H1 (cell line): ENCODE data around the gene KATNIP. TPM values are rescaled to one million over a fixed set of nuclear protein-coding genes. Genes with fewer than 3 reads are reported as not detected.

Source experiments
- CTCF ChIA-PET: fragments of 300-600 bp; sonication (Branson Sonifier 250); formaldehyde crosslinking; loops from one replicate; lab custom pipeline; 2021; ENCODE audit not compliant: partially characterized antibody; lab: Charles Lee
- POLR2A ChIA-PET: fragments of 300-600 bp; sonication (Branson Sonifier 250); formaldehyde crosslinking; loops from one replicate; lab custom pipeline; 2021; ENCODE audit warnings: inconsistent platforms; ENCODE audit not compliant: partially characterized antibody; lab: Charles Lee
- DNase-seq, 2 experiments: peaks; one replicate each; pipeline versions ENCODE4 v3.0.0 to v3.0.0-alpha.2; 2010 to 2022; ENCODE audit warnings: low spot score in 2 of 2, low read depth in 1 of 2, mixed read lengths in 1 of 2
- FAIRE-seq: peaks from 2 replicates; lab custom pipeline; 2011; peaks lifted over from hg19 to GRCh38; lab: Jason Lieb, UNC
- H2AFZ ChIP-seq: 2 replicates; pipeline ENCODE4 v1.8.1; 2012; ENCODE audit warnings: low read length, inconsistent platforms
- H2AK5ac ChIP-seq: 2 replicates; pipeline ENCODE4 v1.6.1; 2013; ENCODE audit warnings: low read depth, low read length
- H2BK120ac ChIP-seq: replicated peaks from 2 replicates; pipeline ENCODE3; 2013; ENCODE audit warnings: low read depth, low read length, inconsistent platforms
- H2BK12ac ChIP-seq: 2 replicates; pipeline ENCODE4 v1.6.1; 2013; ENCODE audit warnings: low read depth, low read length
- H2BK15ac ChIP-seq: 2 replicates; pipeline ENCODE4 v1.6.1; 2013; ENCODE audit warnings: low read length
- H2BK20ac ChIP-seq: 2 replicates; pipeline ENCODE4 v1.6.1; 2013; ENCODE audit warnings: low read length
- H2BK5ac ChIP-seq: 2 replicates; pipeline ENCODE4 v1.6.1; 2013; ENCODE audit warnings: low read depth, low read length
- H3K14ac ChIP-seq: 2 replicates; pipeline ENCODE4 v1.6.1; 2013; ENCODE audit warnings: inconsistent platforms; ENCODE audit not compliant: insufficient read length
- H3K18ac ChIP-seq: 2 replicates; pipeline ENCODE4 v1.6.1; 2013; ENCODE audit warnings: low read length; ENCODE audit errors: extremely low read depth
- H3K23ac ChIP-seq: 2 replicates; pipeline ENCODE4 v1.6.1; 2013; ENCODE audit warnings: inconsistent platforms; ENCODE audit not compliant: insufficient read length
- H3K23me2 ChIP-seq: 2 replicates; pipeline ENCODE4 v1.6.1; 2013; ENCODE audit warnings: low read depth, low read length
- H3K27ac ChIP-seq: 2 replicates; pipeline ENCODE4 v1.6.1; 2011; ENCODE audit warnings: low read depth, low read length, inconsistent platforms
- H3K27me3 ChIP-seq, 4 experiments: replicated peaks in 1 of 4; 1 replicate in 1 of 4; 2 replicates in 3 of 4; pipeline versions ENCODE4 v1.6.1 to v1.8.1; 2011 to 2013; ENCODE audit warnings: low read length in 3 of 4, mild to moderate bottlenecking in 3 of 4, inconsistent platforms in 2 of 4, mixed read lengths in 2 of 4, moderate library complexity in 1 of 4; ENCODE audit not compliant: control insufficient read depth in 3 of 4, insufficient read depth in 3 of 4; ENCODE audit errors: extremely low read depth in 1 of 4
- H3K36me3 ChIP-seq, 4 experiments: 2 replicates each; pipeline versions ENCODE4 v1.6.1 to v1.8.1; 2011 to 2013; ENCODE audit warnings: mild to moderate bottlenecking in 4 of 4, low read length in 3 of 4, moderate library complexity in 2 of 4, control low read depth in 1 of 4, inconsistent platforms in 1 of 4; ENCODE audit not compliant: insufficient read depth in 4 of 4, control insufficient read depth in 2 of 4
- H3K4ac ChIP-seq: replicated peaks from 2 replicates; pipeline ENCODE3; 2013; ENCODE audit warnings: low read length, low read depth, mixed read lengths, inconsistent platforms; ENCODE audit not compliant: insufficient read length
- H3K4me1 ChIP-seq, 4 experiments: replicated peaks in 1 of 4; 1 replicate in 1 of 4; 2 replicates in 3 of 4; pipeline versions ENCODE4 v1.6.1 to v1.8.1; 2011 to 2013; ENCODE audit warnings: low read length in 3 of 4, inconsistent platforms in 2 of 4, mixed read lengths in 1 of 4; ENCODE audit not compliant: insufficient read depth in 4 of 4, control insufficient read depth in 3 of 4
- H3K4me2 ChIP-seq, 2 experiments: 2 replicates each; pipeline versions ENCODE4 v1.6.1 to v1.8.1; 2011 to 2013; ENCODE audit warnings: low read depth in 2 of 2, low read length in 2 of 2, control low read depth in 1 of 2, inconsistent platforms in 1 of 2, mild to moderate bottlenecking in 1 of 2; ENCODE audit not compliant: insufficient read depth in 1 of 2
- H3K4me3 ChIP-seq, 4 experiments: fragments of 200-600, 300-600 bp in 1 of 4; sonication (generic), shearing (Covaris generic), sonication (Bioruptor Twin) in 1 of 4; 2 replicates each; pipeline versions ENCODE4 v1.5.1 to v1.8.1; 2011 to 2016; ENCODE audit warnings: low read length in 4 of 4, low read depth in 3 of 4, control low read depth in 2 of 4, inconsistent platforms in 2 of 4, mild to moderate bottlenecking in 2 of 4, mixed read lengths in 1 of 4, moderate library complexity in 1 of 4; ENCODE audit not compliant: insufficient read depth in 2 of 4; ENCODE audit errors: extremely low read depth in 1 of 4
- H3K56ac ChIP-seq: replicated peaks from 2 replicates; pipeline ENCODE3; 2013; ENCODE audit warnings: low read depth, mild to moderate bottlenecking, mixed read lengths, low read length, inconsistent platforms; ENCODE audit not compliant: insufficient read length
- H3K79me1 ChIP-seq: 2 replicates; pipeline ENCODE4 v1.6.1; 2013; ENCODE audit warnings: low read depth, low read length, control low read depth
- H3K79me2 ChIP-seq, 2 experiments: 2 replicates each; pipeline versions ENCODE4 v1.6.1 to v1.8.1; 2012 to 2013; ENCODE audit warnings: low read length in 2 of 2, mild to moderate bottlenecking in 2 of 2, inconsistent platforms in 1 of 2; ENCODE audit not compliant: insufficient read depth in 2 of 2, control insufficient read depth in 1 of 2
- H3K9ac ChIP-seq, 4 experiments: replicated peaks in 1 of 4; 1 replicate in 1 of 4; 2 replicates in 3 of 4; pipeline versions ENCODE4 v1.6.1 to v1.8.1; 2011 to 2013; ENCODE audit warnings: low read depth in 3 of 4, low read length in 3 of 4, control low read depth in 2 of 4, mild to moderate bottlenecking in 2 of 4, moderate library complexity in 2 of 4, inconsistent platforms in 1 of 4; ENCODE audit errors: extremely low read depth in 1 of 4
- H3K9me3 ChIP-seq, 2 experiments: 2 replicates each; pipeline versions ENCODE4 v1.6.1 to v1.8.1; 2012 to 2013; ENCODE audit warnings: mild to moderate bottlenecking in 2 of 2, moderate library complexity in 2 of 2, control low read depth in 1 of 2, inconsistent platforms in 1 of 2, low read depth in 1 of 2, low read length in 1 of 2, mixed read lengths in 1 of 2; ENCODE audit not compliant: insufficient read depth in 2 of 2
- H4K20me1 ChIP-seq, 2 experiments: replicated peaks in 1 of 2; 2 replicates each; pipeline versions ENCODE3 to v1.8.1; 2011 to 2013; ENCODE audit warnings: inconsistent platforms in 2 of 2, low read length in 2 of 2, mild to moderate bottlenecking in 1 of 2; ENCODE audit not compliant: insufficient read depth in 2 of 2, control insufficient read depth in 1 of 2
- H4K5ac ChIP-seq: 2 replicates; pipeline ENCODE4 v1.6.1; 2013; ENCODE audit warnings: low read length, low read depth, mixed read lengths, inconsistent platforms; ENCODE audit not compliant: insufficient read length
- H4K8ac ChIP-seq: 2 replicates; pipeline ENCODE4 v1.8.0; 2013; ENCODE audit warnings: mild to moderate bottlenecking, moderate library complexity, low read length, inconsistent platforms; ENCODE audit not compliant: insufficient read depth; ENCODE audit errors: extremely low read depth
- H4K91ac ChIP-seq: replicated peaks from 2 replicates; pipeline ENCODE3; 2013; ENCODE audit warnings: low read length, mixed read lengths, inconsistent platforms; ENCODE audit not compliant: insufficient read length
- CTBP2 ChIP-seq: IDR thresholded peaks from 2 replicates; pipeline ENCODE4 v1.7.0; 2011; ENCODE audit warnings: borderline replicate concordance, mild to moderate bottlenecking, moderate library complexity, mixed read lengths, low read length; ENCODE audit not compliant: insufficient read depth, insufficient read length
- JUN ChIP-seq: IDR thresholded peaks from 2 replicates; pipeline ENCODE4 v1.6.1; 2011; ENCODE audit warnings: low read depth, mild to moderate bottlenecking, improper control_type of control experiment, low read length
- NANOG ChIP-seq: IDR thresholded peaks from 2 replicates; pipeline ENCODE4 v1.6.1; 2011; ENCODE audit warnings: low read length, low read depth, mild to moderate bottlenecking, inconsistent platforms; ENCODE audit not compliant: insufficient read depth, poor library complexity, severe bottlenecking
- POU5F1 ChIP-seq: IDR thresholded peaks from 2 replicates; pipeline ENCODE4 v1.6.1; 2011; ENCODE audit warnings: low read depth, mild to moderate bottlenecking, low read length, moderate library complexity
- TAF7 ChIP-seq: optimal IDR thresholded peaks from 2 replicates; pipeline ENCODE3; 2011; ENCODE audit warnings: low read depth, mild to moderate bottlenecking, inconsistent platforms, low read length, moderate library complexity, borderline replicate concordance
- WGBS, 2 experiments: shearing (Covaris generic) in 1 of 2; methylation state at CpG; one replicate each; pipeline versions ENCODE4 v1.1.6 to v1.1.7; 2013 to 2015; ENCODE audit warnings: low lambda C conversion rate in 2 of 2, mixed read lengths in 2 of 2, inconsistent platforms in 1 of 2, low coverage in 1 of 2, missing lambda C conversion rate in 1 of 2; ENCODE audit not compliant: insufficient replicate concordance in 2 of 2, insufficient coverage in 1 of 2, insufficient read length in 1 of 2; ENCODE audit errors: extremely low coverage in 1 of 2, missing lambda C conversion rate in 1 of 2; 5-methylcytosine and 5-hydroxymethylcytosine counted together
- polyA plus RNA-seq, 7 experiments: library from polyadenylated mRNA; depleted of rRNA in 3 of 7; stranded (reverse) in 5 of 7; unstranded in 2 of 7; fragments of >200 nt in 5 of 7; fragments of 200-250 nt in 2 of 7; gene quantifications; 1 replicate in 5 of 7; 2 replicates in 1 of 7; 4 replicates in 1 of 7; pipeline versions ENCODE4 v1.2.1 to v1.2.3, GENCODE V29; 2011 to 2013; ENCODE audit warnings: missing spikeins in 2 of 7, mixed read lengths in 2 of 7
- total RNA-seq: library from RNA; stranded (reverse); fragmentation: NEBNext Ultra II Directional; extraction: Animal tissue kit (Norgen Biotek cat#: 25700); gene quantifications from 2 replicates; pipeline ENCODE4 v1.2.1, GENCODE V29; 2021

The KATNIP gene
- total and polyA plus RNA-seq, 2 of the 8 experiments (the other 6 are each of a cell fraction or from before 2014, with no cell fraction given) = 7.9 to 20.0 TPM

- no peaks in the 10 kb centered on the region for H3K9me3 ChIP-seq
- H3K79me2 ChIP-seq = peaks cover 25 to 41% of the 10 kb centered on the region in 2 experiments
- no peak for TF ChIP-seq CTBP2
- no peak for TF ChIP-seq JUN
- no peak for TF ChIP-seq TAF7
- no peak for TF ChIP-seq POU5F1
- TF ChIP-seq NANOG = no peak
- TF ChIP-seq, all 59 proteins: peak for 0
- peaks cover 0 to 5% (median 3%) of the 10 kb centered on the region in 4 experiments; a peak in 3 of 7 replicates for H3K4me1 ChIP-seq
- peaks cover 5 to 12% of the 10 kb centered on the region in 2 experiments for H4K20me1 ChIP-seq
- H3K18ac ChIP-seq = no peak overlapping the region
- H4K5ac ChIP-seq = no peak overlapping the region
- H3K23me2 ChIP-seq = peaks cover 5% of the 10 kb centered on the region; the same call in 1 of the 2 replicates
- H2BK20ac ChIP-seq = no peak overlapping the region
- peaks cover 12 to 34% (median 27%) of the 10 kb centered on the region in 4 experiments; a peak in 7 of 8 replicates for H3K36me3 ChIP-seq
- no peak overlapping the region for H2AFZ ChIP-seq
- H3K79me1 ChIP-seq = peaks cover 10% of the 10 kb centered on the region
- DNase-seq (no peak), FAIRE-seq (no peak)
- POLR2A ChIA-PET = interaction anchor here (1.1 to 1.2 kb wide), 2 partner anchors 9 to 15 kb away, joined by 4 read pairs; no protein-coding TSS in a partner anchor
- H3K27ac ChIP-seq = no peak overlapping the region
- H4K8ac ChIP-seq = no peak overlapping the region
- 94% methylated on average over 4 of the region's 4 CpGs; no CpG with 5 or more reads in 1 of the 2 experiments for WGBS, 2 experiments
- CTCF ChIA-PET = interaction anchor here (1.0 kb wide), 1 partner anchor 31 kb away, joined by 3 read pairs; no protein-coding TSS in a partner anchor
- no peak overlapping the region for H2BK120ac ChIP-seq
- no peak overlapping the region for H3K4me3 ChIP-seq
- H3K4me2 ChIP-seq = no peak overlapping the region; a peak in 1 of 4 replicates
- no peak overlapping the region for H3K14ac ChIP-seq
- no peak overlapping the region for H2BK15ac ChIP-seq
- H3K4ac ChIP-seq = no peak overlapping the region
- H3K56ac ChIP-seq = no peak overlapping the region
- no peak overlapping the region for H2BK5ac ChIP-seq
- no peak overlapping the region for H2BK12ac ChIP-seq
- no peak overlapping the region for H4K91ac ChIP-seq
- no peak overlapping the region for H2AK5ac ChIP-seq
- no peak overlapping the region for H3K9ac ChIP-seq
- H3K27me3 ChIP-seq = no peaks in the 10 kb centered on the region
- H3K23ac ChIP-seq = no peak overlapping the region
These were observed 2.8 kb upstream of the KATNIP start for GRCh38 chr16:27547134-27547533.
